Right lobe of liver (tissue), 6 donors: ENCODE measurements around the gene UGT1A8. TPM values are rescaled to one million over a fixed set of nuclear protein-coding genes. Genes with fewer than 3 reads are reported as not detected.
A peak's percentile ranks its signal among the peaks of the same experiment; 100 is the strongest.

Source experiments
- ATAC-seq, 4 donors: fragments of 200-7000 bp; cut with Tn5 transposase; one replicate each; pipeline ENCODE4 v1.9.1; 2020; ENCODE audit warnings: mild to moderate bottlenecking in 4 of 4, moderate library complexity in 4 of 4
- DNase-seq, 3 donors: peaks; one replicate each; pipeline ENCODE4 v3.0.0-alpha.2; 2020
- H3K27ac ChIP-seq, 3 donors: fragments of 200-600 bp; one replicate each; pipeline ENCODE4 v1.8.0; 2022
- H3K27me3 ChIP-seq, 2 donors: fragments of 200-600 bp; one replicate each; pipeline ENCODE4 v1.8.0; 2022
- H3K36me3 ChIP-seq, 4 donors: fragments of 200-600 bp; sonication (generic) in 1 of 4; one replicate each; pipeline versions ENCODE4 v1.5.1 to v1.8.0; 2017 to 2022; ENCODE audit warnings: control low read depth in 1 of 4
- H3K4me1 ChIP-seq, 4 donors: fragments of 200-600 bp; sonication (generic) in 1 of 4; one replicate each; pipeline versions ENCODE4 v1.5.1 to v1.8.0; 2017 to 2022; ENCODE audit warnings: control low read depth in 1 of 4
- H3K4me3 ChIP-seq, 3 donors: fragments of 200-600 bp; one replicate each; pipeline ENCODE4 v1.8.0; 2022
- H3K9me3 ChIP-seq, 4 donors: fragments of 200-600 bp; sonication (generic) in 1 of 4; one replicate each; pipeline versions ENCODE4 v1.5.1 to v1.8.0; 2017 to 2022; ENCODE audit warnings: control low read depth in 1 of 4
- POLR2A ChIP-seq: fragments of 450-650 bp; IDR thresholded peaks from one replicate; pipeline ENCODE4 v1.6.1; 2017; ENCODE audit warnings: antibody characterized with exemption, mild to moderate bottlenecking
- WGBS: methylation state at CpG from one replicate; pipeline ENCODE4 v1.1.6; 2018; ENCODE audit warnings: low coverage, low lambda C conversion rate; ENCODE audit not compliant: insufficient coverage; ENCODE audit errors: missing lambda C conversion rate; 5-methylcytosine and 5-hydroxymethylcytosine counted together
- intact Hi-C, 2 donors: fragments of 100-400 bp; cut with DNase I; formaldehyde crosslinking; loops; one replicate each; pipeline versions ENCODE4 v1.11.2 to v1.14.1; 2022
- total RNA-seq, 6 experiments: library from RNA; depleted of rRNA in 2 of 6; stranded (reverse); fragments of >200 nt in 2 of 6; fragmentation: NEBNext Ultra II Directional in 3 of 6; extraction: Animal tissue kit (Norgen Biotek cat#: 25700) in 3 of 6; gene quantifications; one replicate each; pipeline versions ENCODE4 v1.1.0 to v1.2.4, GENCODE V29; 2016 to 2023
- TF ChIP-seq, protein P1 (sequence below), 4 donors: fragments of 200-600 bp in 3 of 4; fragments of 450-650 bp in 1 of 4; IDR thresholded peaks; one replicate each; pipeline versions ENCODE4 v1.5.1 to v1.8.0; 2016 to 2022; ENCODE audit warnings: antibody characterized with exemption in 4 of 4, mild to moderate bottlenecking in 2 of 4
- donor health status: DM: no; HTN: yes; CAD: no.
- donor health status: DM: no; HTN: no; CAD: no.
- donor health status: DM: no; HTN: no; CAD: no.
- donor health status: DM: no; HTN: yes; CAD: no.
- donor health status: DM: no; HTN: yes; CAD: no.

Gene UGT1A8
- total RNA-seq, 6 experiments from 2014 or later = 0.51 to 3.8 (median 1.7) TPM

DNA sequence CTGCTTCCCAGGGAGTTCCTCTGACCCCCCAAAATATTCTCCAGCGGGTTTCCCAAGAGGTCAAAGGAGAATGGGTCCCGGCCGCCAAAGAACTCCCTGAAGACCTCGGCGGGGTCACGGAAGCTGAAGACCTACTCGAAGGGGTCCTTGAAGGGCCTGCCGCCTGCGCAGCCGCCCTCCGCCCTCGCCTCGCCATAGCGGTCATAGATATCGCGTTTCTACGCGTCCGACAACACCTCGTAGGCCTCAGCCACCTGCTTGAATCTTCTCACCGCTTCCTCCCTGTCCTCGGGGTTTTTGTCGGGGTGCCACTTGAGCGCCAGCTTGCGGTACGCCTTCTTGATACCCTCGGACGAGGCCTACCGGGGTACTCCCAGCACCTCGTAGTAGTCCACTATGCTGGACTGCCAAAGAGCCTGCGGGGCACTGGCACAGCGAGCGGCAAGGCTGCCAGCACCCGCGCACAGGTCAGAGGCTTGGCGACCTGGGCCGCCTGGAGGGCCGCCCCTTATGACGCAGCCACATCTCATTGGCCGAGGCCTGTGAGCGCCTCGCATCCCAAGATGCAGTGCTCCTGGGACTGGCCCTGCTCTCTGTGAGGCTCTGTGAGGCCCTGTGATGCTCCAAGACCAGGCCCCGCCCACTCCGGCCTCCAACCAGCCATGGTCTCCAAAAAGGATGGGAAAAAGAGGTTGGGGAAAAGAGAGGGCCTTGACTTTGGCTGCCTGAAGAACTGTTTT, 137.6 kb downstream of the UGT1A8 start:
- no peak overlapping the region for H3K4me3 ChIP-seq
- no peaks in the 10 kb centered on the region for H3K9me3 ChIP-seq
- WGBS = 98% methylated on average over 10 of the region's 44 CpGs
- TF ChIP-seq, protein P1, sequence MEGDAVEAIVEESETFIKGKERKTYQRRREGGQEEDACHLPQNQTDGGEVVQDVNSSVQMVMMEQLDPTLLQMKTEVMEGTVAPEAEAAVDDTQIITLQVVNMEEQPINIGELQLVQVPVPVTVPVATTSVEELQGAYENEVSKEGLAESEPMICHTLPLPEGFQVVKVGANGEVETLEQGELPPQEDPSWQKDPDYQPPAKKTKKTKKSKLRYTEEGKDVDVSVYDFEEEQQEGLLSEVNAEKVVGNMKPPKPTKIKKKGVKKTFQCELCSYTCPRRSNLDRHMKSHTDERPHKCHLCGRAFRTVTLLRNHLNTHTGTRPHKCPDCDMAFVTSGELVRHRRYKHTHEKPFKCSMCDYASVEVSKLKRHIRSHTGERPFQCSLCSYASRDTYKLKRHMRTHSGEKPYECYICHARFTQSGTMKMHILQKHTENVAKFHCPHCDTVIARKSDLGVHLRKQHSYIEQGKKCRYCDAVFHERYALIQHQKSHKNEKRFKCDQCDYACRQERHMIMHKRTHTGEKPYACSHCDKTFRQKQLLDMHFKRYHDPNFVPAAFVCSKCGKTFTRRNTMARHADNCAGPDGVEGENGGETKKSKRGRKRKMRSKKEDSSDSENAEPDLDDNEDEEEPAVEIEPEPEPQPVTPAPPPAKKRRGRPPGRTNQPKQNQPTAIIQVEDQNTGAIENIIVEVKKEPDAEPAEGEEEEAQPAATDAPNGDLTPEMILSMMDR (IDR thresholded peaks at IDR 0.05) = no peak
- TF ChIP-seq POLR2A = no peak
- H3K27me3 ChIP-seq = no peaks in the 10 kb centered on the region
- ATAC-seq (peak in 1 of 4 donors; percentile 2), DNase-seq (peak in 1 of 3 donors; percentile 63)
- peak overlapping the region in 1 of 3 donors; percentile 92 for H3K27ac ChIP-seq
- intact Hi-C loops = no loop called here
- peaks cover 0 to 72% (median 17%) of the 10 kb centered on the region in 4 donors for H3K4me1 ChIP-seq
- peaks cover 0 to 6% (median 0%) of the 10 kb centered on the region in 4 donors for H3K36me3 ChIP-seq

DNA sequence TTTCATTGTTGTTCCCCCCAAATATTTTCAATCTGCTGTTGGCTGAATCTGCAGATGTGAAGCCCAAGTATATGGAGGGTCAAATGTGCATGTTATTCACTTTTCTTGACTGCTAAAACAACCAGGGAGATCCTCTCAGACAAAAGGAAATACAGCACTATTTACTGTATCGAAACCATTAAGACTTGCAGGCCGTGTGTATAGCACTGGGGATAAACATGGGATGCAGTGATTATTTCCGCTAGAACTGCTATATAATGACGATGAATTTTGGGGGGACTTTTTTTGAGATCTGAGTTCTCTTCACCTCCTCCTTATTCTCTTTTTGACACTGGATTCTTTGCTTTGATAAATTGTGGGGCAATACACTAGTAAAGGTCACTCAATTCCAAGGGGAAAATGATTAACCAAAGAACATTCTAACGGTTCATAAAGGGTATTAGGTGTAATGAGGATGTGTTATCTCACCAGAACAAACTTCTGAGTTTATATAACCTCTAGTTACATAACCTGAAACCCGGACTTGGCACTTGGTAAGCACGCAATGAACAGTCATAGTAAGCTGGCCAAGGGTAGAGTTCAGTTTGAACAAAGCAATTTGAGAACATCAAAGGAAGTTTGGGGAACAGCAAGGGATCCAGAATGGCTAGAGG, 139.1 kb downstream of the UGT1A8 start:
- Histone ChIP-seq H3K9me3 (no peaks in the 10 kb centered on the region), H3K4me1 (peaks cover 0 to 67% (median 14%) of the 10 kb centered on the region in 4 donors), H3K27me3 (no peaks in the 10 kb centered on the region), H3K36me3 (peaks cover 0 to 6% (median 0%) of the 10 kb centered on the region in 4 donors), H3K27ac (peak overlapping the region in 2 of 3 donors; percentile 10 to 92), H3K4me3 (peak overlapping the region in 1 of 3 donors; percentile 20)
- DNase-seq = peak in 1 of 3 donors; percentile 68
- 30% methylated on average over 7 of the region's 7 CpGs for WGBS
- ATAC-seq = peak; percentile 40 to 76 (median 60)
- intact Hi-C loops = no loop called here
- no peak for TF ChIP-seq POLR2A
- TF ChIP-seq, protein P1 (IDR thresholded peaks at IDR 0.05) = no peak

DNA sequence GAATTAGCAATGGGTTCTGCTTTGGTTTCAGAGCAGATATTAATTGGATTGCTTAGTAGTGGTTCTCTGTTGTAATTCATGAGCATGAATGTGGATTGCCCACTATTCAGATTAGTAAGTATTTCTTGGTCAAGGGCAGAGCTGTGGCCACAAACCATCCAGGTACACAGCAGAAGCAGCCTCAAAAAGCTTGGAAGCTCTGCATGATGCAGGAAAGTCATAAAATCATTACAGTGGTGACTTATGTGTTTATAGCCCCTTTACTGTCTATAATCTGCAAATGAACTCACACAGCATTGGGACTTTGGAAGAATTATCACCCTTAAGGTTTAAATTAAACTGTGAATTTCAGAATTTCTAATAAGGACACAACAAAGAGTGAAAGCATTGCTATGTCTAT, 140.7 kb downstream of the UGT1A8 start:
- ATAC-seq (no peak), DNase-seq (no peak)
- intact Hi-C loops = no loop called here
- Histone ChIP-seq H3K9me3 (no peaks in the 10 kb centered on the region), H3K27ac (peak overlapping the region in 1 of 3 donors; percentile 92), H3K4me3 (peak overlapping the region in 1 of 3 donors; percentile 20), H3K27me3 (no peaks in the 10 kb centered on the region), H3K36me3 (peaks cover 0 to 6% (median 0%) of the 10 kb centered on the region in 4 donors), H3K4me1 (peaks cover 0 to 51% (median 13%) of the 10 kb centered on the region in 4 donors)
- TF ChIP-seq, protein P1 (IDR thresholded peaks at IDR 0.05) = no peak
- no peak for TF ChIP-seq POLR2A

DNA sequence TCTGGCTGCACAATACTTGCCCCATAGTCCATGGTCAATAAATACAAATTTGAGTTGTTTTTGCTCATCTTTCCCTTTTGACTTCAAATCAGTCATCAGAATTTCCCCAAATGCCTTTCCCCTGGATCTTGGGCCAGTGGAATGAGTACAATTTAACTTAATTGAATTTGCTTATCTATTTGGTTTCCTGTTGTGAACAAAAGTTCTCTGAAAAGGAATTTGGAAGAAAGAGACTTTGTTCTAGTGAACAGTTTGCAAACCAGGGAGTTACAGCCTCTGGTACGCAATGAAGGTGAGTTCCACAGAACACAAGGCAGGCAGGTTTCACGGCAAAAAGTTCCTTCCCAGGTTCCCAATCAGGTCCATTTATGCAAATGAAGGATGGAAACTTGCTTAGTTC, 141.4 kb downstream of the UGT1A8 start:
- Histone ChIP-seq H3K27ac (peak overlapping the region in 1 of 3 donors; percentile 92), H3K36me3 (peaks cover 0 to 6% (median 0%) of the 10 kb centered on the region in 4 donors), H3K4me3 (peak overlapping the region in 1 of 3 donors; percentile 20), H3K9me3 (no peaks in the 10 kb centered on the region), H3K4me1 (peaks cover 0 to 44% (median 13%) of the 10 kb centered on the region in 4 donors), H3K27me3 (no peaks in the 10 kb centered on the region)
- ATAC-seq (no peak), DNase-seq (no peak)
- WGBS = 52% methylated on average over 2 of the region's 2 CpGs
- intact Hi-C loops = no loop called here
- no peak for TF ChIP-seq POLR2A
- TF ChIP-seq, protein P1 (IDR thresholded peaks at IDR 0.05) = no peak
